Liver (tissue), 9 donors: ENCODE data around the gene RPTOR. TPM values are rescaled to one million over a fixed set of nuclear protein-coding genes. Genes with fewer than 3 reads are reported as not detected.

Source experiments
- DNase-seq: peaks from one replicate; pipeline ENCODE4 v3.0.0-alpha.2; 2017; ENCODE audit warnings: low spot score
- H3K27ac ChIP-seq, 2 donors: one replicate each; pipeline ENCODE4 v1.7.0; 2013; ENCODE audit warnings: inconsistent platforms in 2 of 2, low read length in 2 of 2, control low read depth in 1 of 2, low read depth in 1 of 2, mild to moderate bottlenecking in 1 of 2
- H3K27me3 ChIP-seq, 4 donors: one replicate each; pipeline versions ENCODE4 v1.6.1 to v1.7.0; 2013; ENCODE audit warnings: low read length in 3 of 4, inconsistent platforms in 1 of 4, mild to moderate bottlenecking in 1 of 4, moderate library complexity in 1 of 4; ENCODE audit not compliant: control insufficient read depth in 4 of 4, insufficient read depth in 4 of 4
- H3K36me3 ChIP-seq, 4 donors: one replicate each; pipeline versions ENCODE4 v1.6.1 to v1.7.0; 2013; ENCODE audit warnings: low read length in 3 of 4, mild to moderate bottlenecking in 3 of 4, low read depth in 1 of 4, moderate library complexity in 1 of 4; ENCODE audit not compliant: control insufficient read depth in 4 of 4, insufficient read depth in 3 of 4
- H3K4me1 ChIP-seq, 4 donors: one replicate each; pipeline versions ENCODE4 v1.6.1 to v1.7.0; 2013; ENCODE audit warnings: low read length in 3 of 4, mild to moderate bottlenecking in 3 of 4, moderate library complexity in 1 of 4; ENCODE audit not compliant: control insufficient read depth in 4 of 4, insufficient read depth in 4 of 4
- H3K4me3 ChIP-seq, 3 donors: one replicate each; pipeline versions ENCODE4 v1.6.1 to v1.7.0; 2013; ENCODE audit warnings: low read length in 3 of 3, control low read depth in 1 of 3, low read depth in 1 of 3, mild to moderate bottlenecking in 1 of 3
- H3K9ac ChIP-seq, 2 donors: one replicate each; pipeline ENCODE4 v1.7.0; 2013; ENCODE audit warnings: low read length in 2 of 2, mild to moderate bottlenecking in 2 of 2, moderate library complexity in 2 of 2, control low read depth in 1 of 2, low read depth in 1 of 2
- H3K9me3 ChIP-seq, 4 donors: one replicate each; pipeline versions ENCODE4 v1.6.1 to v1.7.0; 2013; ENCODE audit warnings: low read length in 3 of 4; ENCODE audit not compliant: control insufficient read depth in 4 of 4
- EGR1 ChIP-seq, 2 donors: IDR thresholded peaks; 2 replicates each; pipeline ENCODE4 v1.6.1; 2016 to 2018; ENCODE audit warnings: antibody characterized with exemption in 2 of 2, low read depth in 2 of 2
- FOXA1 ChIP-seq: IDR thresholded peaks from 2 replicates; pipeline ENCODE4 v1.6.1; 2016; ENCODE audit warnings: antibody characterized with exemption
- FOXA2 ChIP-seq: IDR thresholded peaks from 2 replicates; pipeline ENCODE4 v1.6.1; 2016; ENCODE audit warnings: antibody characterized with exemption
- GABPA ChIP-seq, 2 donors: IDR thresholded peaks in 1 of 2; conservative IDR thresholded peaks in 1 of 2; 2 replicates each; pipeline ENCODE4 v1.6.1; 2016; ENCODE audit warnings: antibody characterized with exemption in 2 of 2, mild to moderate bottlenecking in 1 of 2, moderate library complexity in 1 of 2
- HNF4A ChIP-seq, 2 donors: conservative IDR thresholded peaks; 2 replicates each; pipeline ENCODE4 v1.6.1; 2016; ENCODE audit warnings: antibody characterized with exemption in 2 of 2, mild to moderate bottlenecking in 2 of 2
- HNF4G ChIP-seq: IDR thresholded peaks from 2 replicates; pipeline ENCODE4 v1.6.1; 2016; ENCODE audit warnings: antibody characterized with exemption
- JUND ChIP-seq, 2 donors: IDR thresholded peaks; 2 replicates each; pipeline ENCODE4 v1.6.1; 2016; ENCODE audit warnings: antibody characterized with exemption in 2 of 2
- MAX ChIP-seq: IDR thresholded peaks from 2 replicates; pipeline ENCODE4 v1.6.1; 2016; ENCODE audit warnings: antibody characterized with exemption
- NR2F2 ChIP-seq: IDR thresholded peaks from 2 replicates; pipeline ENCODE4 v1.6.1; 2016; ENCODE audit warnings: antibody characterized with exemption
- RAD21 ChIP-seq, 2 donors: IDR thresholded peaks; 2 replicates each; pipeline ENCODE4 v1.6.1; 2016; ENCODE audit warnings: antibody characterized with exemption in 2 of 2, mild to moderate bottlenecking in 2 of 2
- REST ChIP-seq: IDR thresholded peaks from 2 replicates; pipeline ENCODE4 v1.6.1; 2016; ENCODE audit warnings: antibody characterized with exemption, mild to moderate bottlenecking
- RXRA ChIP-seq, 2 donors: IDR thresholded peaks; 2 replicates each; pipeline ENCODE4 v1.6.1; 2017 to 2018; ENCODE audit warnings: antibody characterized with exemption in 2 of 2, mild to moderate bottlenecking in 1 of 2
- whole genome bisulfite sequencing: extraction: QIAGEN DNeasy Blood & Tissue Kit; methylation state at CpG from one replicate; pipeline ENCODE4 v1.1.7; 2013; 5-methylcytosine and 5-hydroxymethylcytosine counted together
- polyA plus RNA-seq, 2 donors: library from polyadenylated mRNA; stranded (reverse) in 1 of 2; unstranded in 1 of 2; fragments of 200-250 nt in 1 of 2; fragments of >200 nt in 1 of 2; fragmentation: Nextera tagmentation in 1 of 2; extraction: Ambion mirVana in 1 of 2; gene quantifications; one replicate each; pipeline versions ENCODE4 v1.2.1 to v1.2.3, GENCODE V29; 2013 to 2015
- total RNA-seq, 2 donors: library from RNA; depleted of rRNA; stranded (reverse); fragments of >200 nt; gene quantifications; one replicate each; pipeline ENCODE4 v1.2.3, GENCODE V29; 2014
- TF ChIP-seq, protein P1 (sequence below): IDR thresholded peaks from 2 replicates; pipeline ENCODE4 v1.6.1; 2016; ENCODE audit warnings: antibody characterized with exemption
- TF ChIP-seq, protein P2 (sequence below): IDR thresholded peaks from 2 replicates; pipeline ENCODE4 v1.6.1; 2016; ENCODE audit warnings: antibody characterized with exemption
- donor health status: healthy.
- donor health status: healthy.
- donor health status: healthy.
- donor health status: healthy.
- donor health status: healthy.

Gene RPTOR
- total and polyA plus RNA-seq, 4 donors: 4.8 to 25.4 (median 11.6) TPM

DNA sequence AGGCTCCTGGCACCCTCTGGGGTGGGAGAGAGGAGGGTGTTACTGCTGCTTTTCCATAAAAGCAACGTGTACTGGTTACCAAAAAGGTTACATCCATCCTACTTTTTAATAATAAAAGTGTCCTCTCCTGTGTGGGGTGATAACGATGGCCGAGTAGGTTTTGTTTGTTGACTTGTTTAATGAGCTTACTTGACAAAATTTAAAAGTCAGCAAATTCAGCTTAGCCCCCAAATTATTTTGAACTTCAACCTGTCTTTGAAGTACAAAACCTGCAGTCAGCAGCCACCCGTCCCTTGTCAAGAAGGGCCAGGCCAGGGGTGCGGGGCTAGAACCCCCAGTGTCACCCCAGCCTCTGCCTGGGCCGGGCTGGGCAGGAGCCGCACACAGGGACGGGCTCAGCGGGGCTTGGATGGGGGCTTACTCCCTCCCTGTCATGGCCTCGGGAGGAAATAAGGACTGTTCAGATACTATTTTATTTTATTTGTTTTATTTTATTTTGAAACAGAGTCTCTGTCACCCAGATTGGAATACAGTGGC is 343.1 kb downstream of the RPTOR start:
- Histone ChIP-seq H3K27ac (no peak overlapping the region), H3K36me3 (peaks cover 3 to 39% (median 10%) of the 10 kb centered on the region in 4 donors), H3K27me3 (no peaks in the 10 kb centered on the region), H3K9ac (no peak overlapping the region), H3K9me3 (no peaks in the 10 kb centered on the region), H3K4me1 (no peaks in the 10 kb centered on the region), H3K4me3 (no peak overlapping the region)
- DNase-seq: no peak
- TF ChIP-seq, protein P1, sequence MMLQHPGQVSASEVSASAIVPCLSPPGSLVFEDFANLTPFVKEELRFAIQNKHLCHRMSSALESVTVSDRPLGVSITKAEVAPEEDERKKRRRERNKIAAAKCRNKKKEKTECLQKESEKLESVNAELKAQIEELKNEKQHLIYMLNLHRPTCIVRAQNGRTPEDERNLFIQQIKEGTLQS: no peak
- TF ChIP-seq HNF4A (conservative IDR thresholded peaks at IDR 0.05) (no peak), GABPA (IDR thresholded peaks at IDR 0.05 in 1 of 2, conservative IDR thresholded peaks at IDR 0.05 in 1 of 2) (no peak), RAD21 (IDR thresholded peaks at IDR 0.05) (no peak), JUND (IDR thresholded peaks at IDR 0.05) (no peak), NR2F2 (no peak), HNF4G (no peak), RXRA (IDR thresholded peaks at IDR 0.05) (no peak), EGR1 (IDR thresholded peaks at IDR 0.05; ENCODE audit: low read depth in 2 of 2) (no peak), REST (no peak), FOXA2 (no peak), FOXA1 (no peak)
- TF ChIP-seq, protein P2, sequence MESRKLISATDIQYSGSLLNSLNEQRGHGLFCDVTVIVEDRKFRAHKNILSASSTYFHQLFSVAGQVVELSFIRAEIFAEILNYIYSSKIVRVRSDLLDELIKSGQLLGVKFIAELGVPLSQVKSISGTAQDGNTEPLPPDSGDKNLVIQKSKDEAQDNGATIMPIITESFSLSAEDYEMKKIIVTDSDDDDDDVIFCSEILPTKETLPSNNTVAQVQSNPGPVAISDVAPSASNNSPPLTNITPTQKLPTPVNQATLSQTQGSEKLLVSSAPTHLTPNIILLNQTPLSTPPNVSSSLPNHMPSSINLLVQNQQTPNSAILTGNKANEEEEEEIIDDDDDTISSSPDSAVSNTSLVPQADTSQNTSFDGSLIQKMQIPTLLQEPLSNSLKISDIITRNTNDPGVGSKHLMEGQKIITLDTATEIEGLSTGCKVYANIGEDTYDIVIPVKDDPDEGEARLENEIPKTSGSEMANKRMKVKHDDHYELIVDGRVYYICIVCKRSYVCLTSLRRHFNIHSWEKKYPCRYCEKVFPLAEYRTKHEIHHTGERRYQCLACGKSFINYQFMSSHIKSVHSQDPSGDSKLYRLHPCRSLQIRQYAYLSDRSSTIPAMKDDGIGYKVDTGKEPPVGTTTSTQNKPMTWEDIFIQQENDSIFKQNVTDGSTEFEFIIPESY: no peak
- WGBS: 94% methylated on average over 10 of the region's 10 CpGs

DNA sequence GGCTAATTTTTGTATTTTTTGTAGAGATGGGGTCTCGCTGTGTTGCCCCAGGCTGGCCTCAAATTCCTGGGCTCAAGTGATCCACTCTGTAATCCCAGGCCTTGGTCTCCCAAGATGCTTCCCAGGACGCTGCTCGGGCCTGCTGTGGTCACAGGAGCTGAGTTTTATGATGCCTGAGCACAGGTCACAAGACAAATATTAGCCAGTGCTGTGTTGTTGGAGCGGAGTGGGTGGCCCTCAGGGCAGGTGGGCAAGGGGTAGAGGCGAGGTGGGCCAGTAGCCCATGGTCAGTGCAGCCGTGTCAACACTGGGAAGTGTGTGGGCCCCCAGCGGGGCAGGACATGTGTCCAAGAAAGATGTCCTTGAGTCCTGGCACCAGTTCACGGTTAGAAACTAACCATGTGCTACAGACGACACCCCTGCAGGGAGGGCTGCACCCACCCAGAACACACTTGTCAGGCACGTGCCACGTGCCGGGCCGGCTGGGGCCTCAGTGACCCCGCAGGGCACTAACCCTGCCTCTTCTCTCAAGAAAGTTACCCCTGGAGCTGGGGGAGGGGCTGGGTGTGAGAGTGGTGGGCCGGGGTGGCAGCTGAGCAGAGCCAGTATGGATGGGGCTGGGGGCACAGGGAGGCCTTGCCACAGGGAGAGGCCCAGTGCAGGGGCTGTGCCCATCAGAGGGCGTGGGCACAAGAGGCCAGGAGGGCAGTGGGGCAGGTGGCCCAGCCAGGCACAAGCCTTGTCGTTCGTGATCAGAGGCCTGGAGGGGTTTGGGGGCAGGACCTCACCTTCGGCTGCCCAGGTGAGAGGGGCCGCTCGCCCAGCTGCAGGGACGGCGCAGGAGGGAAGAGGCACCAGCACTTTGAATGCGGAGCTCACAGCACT is 343.9 kb downstream of the RPTOR start:
- Histone ChIP-seq H3K36me3 (peaks cover 3 to 42% (median 9%) of the 10 kb centered on the region in 4 donors), H3K27me3 (no peaks in the 10 kb centered on the region), H3K27ac (no peak overlapping the region), H3K4me3 (no peak overlapping the region), H3K9ac (no peak overlapping the region), H3K4me1 (no peaks in the 10 kb centered on the region), H3K9me3 (no peaks in the 10 kb centered on the region)
- no peak for DNase-seq
- WGBS: 97% methylated on average over 24 of the region's 24 CpGs
- no peak for TF ChIP-seq RAD21 (IDR thresholded peaks at IDR 0.05)
- no peak for TF ChIP-seq FOXA2
- TF ChIP-seq, protein P1: no peak
- TF ChIP-seq RXRA (IDR thresholded peaks at IDR 0.05): no peak
- TF ChIP-seq GABPA (IDR thresholded peaks at IDR 0.05 in 1 of 2, conservative IDR thresholded peaks at IDR 0.05 in 1 of 2): no peak
- TF ChIP-seq, protein P2: no peak
- no peak for TF ChIP-seq HNF4A (conservative IDR thresholded peaks at IDR 0.05)
- TF ChIP-seq REST: no peak
- TF ChIP-seq MAX: no peak
- no peak for TF ChIP-seq JUND (IDR thresholded peaks at IDR 0.05)
